Activated CD8-positive, alpha-beta T cell treated with anti-CD3 and anti-CD28 coated beads for 36 hours (primary cell): ENCODE results near the gene C1QTNF9B. TPM values are rescaled to one million over a fixed set of nuclear protein-coding genes. Genes with fewer than 3 reads are reported as not detected.

Source experiments
- ATAC-seq: fragments of 200-7000 bp; cut with Tn5 transposase; one replicate; pipeline ENCODE4 v1.10.0; 2021; ENCODE audit warnings: mild to moderate bottlenecking, moderate library complexity
- CTCF ChIA-PET: fragments of 350-600 bp; sonication (Branson Sonifier 250); formaldehyde crosslinking; loops from one replicate; lab custom pipeline; 2021; ENCODE audit warnings: antibody characterized with exemption; lab: Charles Lee
- POLR2A ChIA-PET: fragments of 350-600 bp; sonication (Branson Sonifier 250); formaldehyde crosslinking; loops from one replicate; lab custom pipeline; 2021; ENCODE audit warnings: antibody characterized with exemption; lab: Charles Lee
- DNase-seq: peaks from one replicate; pipeline ENCODE4 v3.0.0-alpha.2; 2020
- H3K27ac Mint-ChIP-seq: one replicate; pipeline ENCODE4 v1.8.0; 2021; ENCODE audit warnings: mild to moderate bottlenecking, mixed read lengths
- H3K27me3 Mint-ChIP-seq: one replicate; pipeline ENCODE4 v1.8.0; 2021; ENCODE audit warnings: mixed read lengths
- H3K36me3 Mint-ChIP-seq: one replicate; pipeline ENCODE4 v1.8.0; 2021; ENCODE audit warnings: low read depth, mixed read lengths
- H3K4me1 Mint-ChIP-seq: one replicate; pipeline ENCODE4 v1.8.0; 2021; ENCODE audit warnings: low read depth, mixed read lengths
- H3K4me3 Mint-ChIP-seq: one replicate; pipeline ENCODE4 v1.8.0; 2021; ENCODE audit warnings: mild to moderate bottlenecking, moderate library complexity, mixed read lengths
- H3K9me3 Mint-ChIP-seq: one replicate; pipeline ENCODE4 v1.8.0; 2021; ENCODE audit warnings: mixed read lengths
- intact Hi-C: fragments of 100-400 bp; cut with micrococcal nuclease; formaldehyde crosslinking; loops from one replicate; pipeline ENCODE4 v1.10.0; 2022
- total RNA-seq, 2 experiments: library from RNA; stranded (reverse); gene quantifications; one replicate each; pipeline ENCODE4 v1.2.3, GENCODE V29; 2021
- TF ChIP-seq, protein P1 (sequence below): fragments of 200-600 bp; IDR thresholded peaks from one replicate; pipeline ENCODE4 v1.8.0; 2022; ENCODE audit warnings: antibody characterized with exemption, mild to moderate bottlenecking

C1QTNF9B gene
- total RNA-seq, 2 experiments from 2014 or later, result not detected

DNA sequence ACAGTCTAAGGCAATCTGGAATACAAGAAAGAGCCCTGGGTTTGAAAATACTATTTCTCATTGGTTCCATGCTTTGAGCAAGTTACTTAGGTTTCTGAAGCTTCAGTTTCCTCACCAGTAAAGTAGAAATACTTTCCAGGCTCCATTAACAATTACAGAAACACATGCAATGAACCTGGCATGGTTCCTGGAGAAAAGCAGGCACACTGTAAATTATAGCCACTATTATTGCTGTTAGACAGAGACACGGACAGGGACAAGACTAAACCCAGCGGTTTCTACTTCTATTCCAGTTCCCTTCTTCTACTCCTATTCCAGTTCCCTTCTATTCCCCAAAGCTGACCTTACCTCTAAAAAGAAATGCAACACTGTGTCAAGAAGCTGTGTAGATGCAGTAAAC, 49.3 kb downstream of the C1QTNF9B start:
- ChIA-PET CTCF (interaction anchor here (1.4 kb wide), 1 partner anchor 27 kb away, joined by 3 read pairs; no protein-coding TSS in a partner anchor), POLR2A (no interaction called here)
- Mint-ChIP-seq H3K9me3 (no peaks in the 10 kb centered on the region), H3K36me3 (peaks cover 6% of the 10 kb centered on the region), H3K4me3 (no peak overlapping the region), H3K27ac (no peak overlapping the region), H3K27me3 (no peaks in the 10 kb centered on the region), H3K4me1 (peaks cover 12% of the 10 kb centered on the region)
- intact Hi-C loops, result no loop called here
- DNase-seq (no peak), ATAC-seq (no peak)
- TF ChIP-seq, protein P1, sequence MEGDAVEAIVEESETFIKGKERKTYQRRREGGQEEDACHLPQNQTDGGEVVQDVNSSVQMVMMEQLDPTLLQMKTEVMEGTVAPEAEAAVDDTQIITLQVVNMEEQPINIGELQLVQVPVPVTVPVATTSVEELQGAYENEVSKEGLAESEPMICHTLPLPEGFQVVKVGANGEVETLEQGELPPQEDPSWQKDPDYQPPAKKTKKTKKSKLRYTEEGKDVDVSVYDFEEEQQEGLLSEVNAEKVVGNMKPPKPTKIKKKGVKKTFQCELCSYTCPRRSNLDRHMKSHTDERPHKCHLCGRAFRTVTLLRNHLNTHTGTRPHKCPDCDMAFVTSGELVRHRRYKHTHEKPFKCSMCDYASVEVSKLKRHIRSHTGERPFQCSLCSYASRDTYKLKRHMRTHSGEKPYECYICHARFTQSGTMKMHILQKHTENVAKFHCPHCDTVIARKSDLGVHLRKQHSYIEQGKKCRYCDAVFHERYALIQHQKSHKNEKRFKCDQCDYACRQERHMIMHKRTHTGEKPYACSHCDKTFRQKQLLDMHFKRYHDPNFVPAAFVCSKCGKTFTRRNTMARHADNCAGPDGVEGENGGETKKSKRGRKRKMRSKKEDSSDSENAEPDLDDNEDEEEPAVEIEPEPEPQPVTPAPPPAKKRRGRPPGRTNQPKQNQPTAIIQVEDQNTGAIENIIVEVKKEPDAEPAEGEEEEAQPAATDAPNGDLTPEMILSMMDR, result no peak

GRCh38 chr13:23847497-23847896, 49.8 kb downstream of the C1QTNF9B start:
- H3K27me3 Mint-ChIP-seq, result no peaks in the 10 kb centered on the region
- ATAC-seq (no peak), DNase-seq (no peak)
- TF ChIP-seq, protein P1, result no peak
- intact Hi-C loops, result no loop called here
- no peak overlapping the region for H3K27ac Mint-ChIP-seq
- ChIA-PET CTCF (no interaction called here), POLR2A (no interaction called here)
- no peak overlapping the region for H3K4me3 Mint-ChIP-seq
- H3K9me3 Mint-ChIP-seq, result no peaks in the 10 kb centered on the region
- peaks cover 12% of the 10 kb centered on the region for H3K4me1 Mint-ChIP-seq
- H3K36me3 Mint-ChIP-seq, result peaks cover 7% of the 10 kb centered on the region

GRCh38 chr13:23845105-23845725, 52.1 kb downstream of the C1QTNF9B start:
- POLR2A ChIA-PET, result no interaction called here
- TF ChIP-seq, protein P1, result no peak
- H3K27me3 Mint-ChIP-seq, result no peaks in the 10 kb centered on the region
- H3K27ac Mint-ChIP-seq, result no peak overlapping the region
- ATAC-seq (no peak), DNase-seq (no peak)
- CTCF ChIA-PET, result interaction anchor here (1.0 kb wide), 1 partner anchor 115 kb away, joined by 3 read pairs; no protein-coding TSS in a partner anchor
- H3K36me3 Mint-ChIP-seq, result peaks cover 7% of the 10 kb centered on the region
- peaks cover 10% of the 10 kb centered on the region for H3K4me1 Mint-ChIP-seq
- no peak overlapping the region for H3K4me3 Mint-ChIP-seq
- H3K9me3 Mint-ChIP-seq, result no peaks in the 10 kb centered on the region
- intact Hi-C loops, result no loop called here

DNA sequence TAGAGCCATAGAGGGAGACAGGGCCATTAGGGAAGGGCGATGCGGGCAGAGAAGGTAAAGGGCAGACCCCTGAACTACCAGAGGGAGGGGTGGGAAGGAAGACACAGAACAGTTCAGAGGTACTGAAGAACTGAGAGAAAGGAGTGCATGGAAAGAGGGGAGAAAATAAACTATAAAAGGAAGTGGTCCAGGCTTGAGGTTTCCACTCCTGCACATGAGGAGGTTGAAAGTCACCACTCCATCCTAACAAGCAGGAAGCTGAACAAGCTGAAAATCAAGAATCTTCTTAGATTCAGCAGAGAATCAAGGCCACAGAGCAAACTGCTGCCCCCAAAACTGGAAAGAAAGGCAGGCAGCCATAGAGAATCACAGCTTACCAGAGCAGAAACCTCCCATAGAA, 53.2 kb downstream of the C1QTNF9B start:
- intact Hi-C loops, result no loop called here
- H3K27me3 Mint-ChIP-seq, result no peaks in the 10 kb centered on the region
- no peaks in the 10 kb centered on the region for H3K9me3 Mint-ChIP-seq
- ATAC-seq, result no peak
- TF ChIP-seq, protein P1, result no peak
- peaks cover 8% of the 10 kb centered on the region for H3K4me1 Mint-ChIP-seq
- H3K27ac Mint-ChIP-seq, result no peak overlapping the region
- ChIA-PET CTCF (no interaction called here), POLR2A (no interaction called here)
- H3K36me3 Mint-ChIP-seq, result peaks cover 14% of the 10 kb centered on the region
- H3K4me3 Mint-ChIP-seq, result no peak overlapping the region
- DNase-seq, result no peak

DNA sequence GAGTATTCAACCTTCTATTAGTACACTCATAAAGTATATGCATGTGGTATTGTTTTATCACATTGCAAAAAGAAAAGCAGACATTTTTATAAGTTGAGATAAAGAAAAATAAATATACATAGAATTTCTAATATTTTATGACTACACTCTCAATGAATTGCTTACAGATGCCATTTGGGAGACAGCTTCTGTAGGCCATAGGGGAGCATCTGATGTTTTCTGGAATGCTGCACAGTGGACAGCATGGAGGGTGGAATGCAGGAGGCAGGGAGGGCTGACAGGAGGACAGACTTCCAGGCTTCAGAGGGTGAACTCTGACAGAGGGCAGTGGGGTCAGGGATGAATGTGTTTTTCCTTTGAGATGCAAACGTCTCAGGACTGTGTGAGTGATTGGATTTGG, 53.9 kb downstream of the C1QTNF9B start:
- ChIA-PET POLR2A (no interaction called here), CTCF (no interaction called here)
- Mint-ChIP-seq H3K27me3 (no peaks in the 10 kb centered on the region), H3K4me1 (peaks cover 8% of the 10 kb centered on the region), H3K27ac (no peak overlapping the region), H3K36me3 (peaks cover 14% of the 10 kb centered on the region), H3K9me3 (no peaks in the 10 kb centered on the region), H3K4me3 (no peak overlapping the region)
- intact Hi-C loops, result no loop called here
- TF ChIP-seq, protein P1, result no peak
- DNase-seq (no peak), ATAC-seq (no peak)
